NCI-H226 (cell line): ENCODE data around the gene TSC22D4.
"Not testable (repeated sequence)": the region's sequence is repeated elsewhere in the genome, so short reads cannot be mapped to it uniquely, and the experiment has no call there.

Experiments used
- DNase-seq: peaks from one replicate; pipeline ENCODE4 v3.0.0-alpha.2; 2015

TSC22D4 gene

DNA sequence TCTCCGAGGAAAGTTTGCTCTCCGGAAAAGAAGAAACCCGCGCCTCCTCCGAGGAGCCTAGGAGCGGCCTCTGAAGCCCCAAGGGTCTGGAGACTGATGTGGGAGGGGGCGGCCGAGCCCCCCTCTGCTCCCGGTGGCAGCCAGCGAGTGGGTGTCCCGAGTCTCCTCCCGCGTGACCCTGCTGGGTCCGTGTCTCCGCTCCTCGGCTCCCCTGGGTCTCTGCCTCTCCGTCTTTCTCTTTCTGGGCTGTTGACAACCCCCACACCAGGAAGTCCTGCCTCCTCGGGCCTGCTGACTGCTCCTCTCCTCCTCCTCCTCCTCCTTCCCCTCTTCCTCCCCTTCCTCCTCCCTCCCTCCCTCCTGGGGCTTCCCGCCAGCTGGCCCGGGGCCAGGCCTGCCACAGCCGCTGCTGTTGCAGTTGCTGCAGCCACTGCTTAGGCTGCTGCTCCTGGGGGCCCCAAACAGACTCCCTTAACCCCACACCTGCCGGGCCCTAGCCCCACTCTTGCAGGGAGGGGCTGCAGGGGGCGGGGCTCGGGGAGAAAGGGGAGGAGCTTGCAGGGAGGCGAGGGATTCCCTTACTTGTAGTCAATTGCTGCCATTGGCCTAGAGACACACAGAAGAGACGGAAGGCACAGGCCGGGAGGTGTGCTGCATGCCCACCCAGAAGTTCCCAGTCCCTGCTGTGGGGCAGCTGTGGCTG lies at the start of gene TSC22D4:
TSS of gene TSC22D4 (minus strand) at position 257 of the 703 bp plus-strand sequence. CDS start 1,176 bp downstream, outside the sequence.
- peak; percentile 88 for DNase-seq

DNA sequence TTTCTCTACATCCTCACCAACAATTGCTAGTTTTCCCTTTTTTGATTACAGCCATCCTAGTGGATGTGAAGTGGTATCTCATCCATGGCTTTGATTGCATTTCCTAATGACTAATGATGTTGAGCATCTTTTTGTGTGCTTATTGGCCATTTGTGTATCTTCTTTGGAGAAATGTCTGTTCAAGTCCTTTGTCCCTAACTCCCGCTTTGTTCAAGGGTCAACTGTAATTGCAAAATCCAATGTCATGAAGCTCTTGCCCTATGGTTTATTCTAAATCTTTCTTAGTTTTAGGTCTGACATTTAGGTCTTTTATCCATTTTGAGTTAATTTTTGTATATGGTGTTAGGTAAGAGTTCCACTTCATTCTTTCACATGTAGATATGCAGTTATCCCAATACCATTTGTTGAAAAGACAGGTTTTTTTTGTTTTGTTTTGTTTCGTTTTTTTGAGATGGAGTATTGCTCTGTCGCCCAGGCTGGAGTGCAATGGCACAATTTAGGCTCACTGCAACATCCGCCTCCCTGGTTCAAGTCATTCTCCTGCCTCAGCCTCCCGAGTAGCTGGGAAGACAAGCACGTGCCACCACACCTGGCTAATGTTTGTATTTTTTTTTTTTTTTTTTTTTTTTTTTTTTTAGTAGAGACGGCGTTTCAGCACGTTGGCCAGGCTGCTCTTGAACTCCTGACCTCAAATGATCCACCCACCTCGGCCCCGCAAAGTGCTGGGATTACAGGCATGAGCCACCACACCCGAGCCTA lies 49.3 kb upstream of the TSC22D4 start:
- not testable (repeated sequence) for DNase-seq

DNA sequence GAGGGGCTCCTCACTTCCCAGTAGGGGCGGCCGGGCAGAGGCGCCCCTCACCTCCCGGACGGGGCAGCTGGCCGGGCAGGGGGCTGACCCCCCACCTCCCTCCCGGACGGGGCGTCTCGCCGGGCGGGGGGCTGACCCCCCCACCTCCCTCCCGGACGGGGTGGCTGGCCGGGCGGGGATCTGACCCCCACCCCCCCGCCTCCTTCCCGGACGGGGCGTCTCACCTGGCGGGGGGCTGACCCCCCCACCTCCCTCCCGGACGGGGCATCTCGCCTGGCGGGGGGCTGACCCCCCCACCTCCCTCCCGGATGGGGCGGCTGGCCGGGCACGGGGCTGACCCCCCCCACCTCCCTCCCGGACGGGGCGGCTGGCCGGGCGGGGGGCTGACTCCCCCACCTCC lies 44.2 kb upstream of the TSC22D4 start:
- not testable (repeated sequence) for DNase-seq

DNA sequence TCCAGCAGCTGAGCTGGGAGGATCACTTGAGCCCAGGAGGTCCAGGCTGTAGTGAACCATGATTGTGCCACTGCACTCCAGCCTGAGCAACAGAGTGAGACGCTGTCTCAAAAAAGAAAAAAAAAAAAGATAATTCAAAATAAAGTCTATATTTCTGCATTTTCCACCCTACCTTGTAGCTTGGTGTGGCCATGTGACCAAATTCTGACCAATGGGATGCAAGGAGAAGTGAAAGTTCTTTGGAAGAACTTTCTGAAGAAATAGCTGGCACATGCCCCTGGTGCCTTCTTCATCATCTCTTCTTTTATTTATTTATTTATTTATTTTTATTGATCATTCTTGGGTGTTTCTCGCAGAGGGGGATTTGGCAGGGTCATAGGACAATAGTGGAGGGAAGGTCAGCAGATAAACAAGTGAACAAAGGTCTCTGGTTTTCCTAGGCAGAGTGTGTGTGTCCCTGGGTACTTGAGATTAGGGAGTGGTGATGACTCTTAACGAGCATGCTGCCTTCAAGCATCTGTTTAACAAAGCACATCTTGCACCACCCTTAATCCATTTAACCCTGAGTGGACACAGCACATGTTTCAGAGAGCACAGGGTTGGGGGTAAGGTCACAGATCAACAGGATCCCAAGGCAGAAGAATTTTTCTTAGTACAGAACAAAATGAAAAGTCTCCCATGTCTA lies 43.0 kb upstream of the TSC22D4 start:
- not testable (repeated sequence) for DNase-seq

DNA sequence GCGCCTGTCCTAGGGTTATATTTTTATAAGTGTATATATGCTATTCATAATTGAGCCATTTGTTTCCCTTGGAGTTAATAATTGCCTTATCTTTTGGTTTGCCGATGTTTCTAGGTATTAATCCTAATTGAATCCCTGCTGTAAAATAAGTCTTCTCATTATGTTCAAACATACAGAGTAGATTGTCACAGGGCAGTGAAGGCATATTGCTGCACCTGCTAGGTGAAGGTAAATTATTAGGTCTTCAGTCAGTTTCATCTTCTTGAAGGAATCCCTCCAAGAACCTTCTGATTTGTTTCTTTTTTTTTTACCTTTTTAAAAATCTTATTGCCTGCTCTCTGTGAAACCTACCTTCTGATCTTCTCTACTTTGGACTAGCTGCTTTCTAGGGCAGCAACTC lies 42.1 kb upstream of the TSC22D4 start:
- no peak for DNase-seq

DNA sequence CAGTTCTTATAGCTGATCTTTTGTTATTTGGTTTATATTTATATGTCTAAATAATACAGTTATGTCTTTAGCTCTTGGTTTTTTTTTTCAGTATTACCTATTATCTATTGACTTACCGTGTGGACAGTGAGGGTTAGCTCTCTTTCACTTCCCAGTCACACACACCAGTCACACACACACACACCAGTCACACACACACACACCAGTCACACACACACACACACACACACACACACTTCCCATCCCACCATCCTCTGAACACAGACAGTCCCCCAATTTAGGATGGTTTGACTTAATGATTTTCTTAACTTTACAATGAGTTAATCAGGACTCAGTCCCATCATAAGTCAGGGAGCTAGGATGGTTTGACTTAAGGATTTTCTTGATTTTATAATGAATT lies 41.1 kb upstream of the TSC22D4 start:
- DNase-seq = no peak

DNA sequence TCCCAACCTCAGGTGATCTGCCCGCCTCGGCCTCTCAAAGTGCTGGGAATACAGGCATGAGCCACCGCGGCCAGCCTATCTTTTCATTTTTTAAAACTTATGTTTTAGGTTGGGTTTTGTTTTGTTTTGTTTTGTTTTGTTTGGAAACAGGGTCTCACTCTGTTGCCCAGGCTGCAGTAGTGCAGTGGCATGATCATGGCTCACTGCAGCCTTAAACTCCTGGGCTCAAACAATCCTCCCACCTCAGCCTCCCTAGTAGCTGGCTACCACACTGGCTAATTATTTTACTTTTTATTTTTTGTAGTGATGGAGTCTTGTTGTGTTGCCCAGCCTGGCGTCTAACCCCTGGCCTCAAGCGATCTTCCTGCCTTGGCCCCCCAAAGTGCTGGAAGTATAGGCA lies 40.6 kb upstream of the TSC22D4 start:
- DNase-seq = no peak

DNA sequence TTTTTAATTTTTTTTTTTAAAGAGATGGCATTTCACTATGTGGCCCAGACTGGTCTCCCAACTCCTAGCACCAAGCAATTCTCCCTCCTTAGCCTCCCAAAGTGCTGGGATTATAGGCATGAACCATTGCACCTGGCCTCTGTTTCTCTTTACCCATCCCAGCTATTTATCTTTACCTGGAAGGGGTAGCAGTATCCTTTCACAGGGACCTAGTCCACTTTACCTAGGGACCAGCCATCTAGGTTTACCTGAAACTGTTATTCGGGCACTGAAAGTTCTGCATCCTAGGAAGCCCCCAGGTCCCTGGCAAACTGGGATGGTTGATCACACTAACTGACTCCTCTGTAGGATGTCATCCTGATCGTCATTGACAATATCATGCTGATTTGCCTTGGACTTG lies 38.3 kb upstream of the TSC22D4 start:
- no peak for DNase-seq

DNA sequence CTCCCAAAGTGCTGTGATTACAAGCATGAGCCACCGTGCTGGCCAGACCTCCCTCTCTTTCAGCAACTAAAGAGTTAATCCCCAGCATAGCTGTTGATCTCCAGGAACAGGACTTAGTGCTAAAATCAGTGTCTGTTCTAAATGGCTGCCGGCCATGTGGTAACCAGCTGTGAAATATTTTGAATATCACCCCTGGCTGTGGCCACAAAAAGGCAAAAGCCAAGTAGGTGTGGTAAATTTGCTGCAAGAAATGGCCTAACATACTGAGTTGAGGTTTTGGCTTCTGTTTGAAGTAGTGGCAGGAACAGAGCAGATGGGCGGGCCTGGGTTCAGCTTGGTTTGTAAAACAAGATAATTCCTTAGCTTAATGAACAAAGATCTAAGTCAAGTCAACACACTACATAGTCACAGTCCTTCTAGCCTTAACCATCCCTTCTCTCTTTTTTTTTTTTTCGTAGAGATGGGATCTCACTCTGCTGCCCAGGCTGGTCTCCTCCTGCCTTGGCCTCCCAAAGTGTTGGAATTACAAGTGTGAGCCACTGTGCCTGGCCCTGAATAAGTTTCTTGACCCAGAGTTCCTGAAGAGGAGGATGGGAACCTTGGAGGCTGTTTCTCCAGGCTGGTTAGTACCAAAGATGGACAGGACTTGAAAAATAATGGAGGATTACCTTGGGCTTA lies 37.3 kb upstream of the TSC22D4 start:
- peak; percentile 82 for DNase-seq

DNA sequence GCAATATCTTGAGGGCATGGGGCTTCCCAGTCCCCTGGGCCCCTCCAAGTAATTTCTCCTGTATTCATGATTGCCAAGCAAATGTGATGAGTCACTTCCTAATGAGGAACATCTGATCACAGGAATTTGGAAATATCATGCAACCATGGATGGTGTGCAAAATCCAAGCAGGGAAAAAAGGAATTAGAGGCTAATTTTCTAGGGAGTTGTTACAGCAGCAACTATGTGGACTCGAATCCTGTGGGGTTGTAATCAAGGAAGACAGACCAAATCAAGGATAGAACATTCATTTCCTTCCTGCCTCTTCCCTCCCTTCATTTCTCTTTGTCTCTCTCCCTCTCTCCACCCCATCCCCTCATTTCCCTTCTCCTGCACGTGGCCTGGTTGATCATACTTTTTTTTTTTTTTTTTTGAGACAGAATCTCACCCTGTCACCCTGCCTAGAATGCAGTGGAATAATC lies 36.1 kb upstream of the TSC22D4 start:
- DNase-seq = peak; percentile 51

DNA sequence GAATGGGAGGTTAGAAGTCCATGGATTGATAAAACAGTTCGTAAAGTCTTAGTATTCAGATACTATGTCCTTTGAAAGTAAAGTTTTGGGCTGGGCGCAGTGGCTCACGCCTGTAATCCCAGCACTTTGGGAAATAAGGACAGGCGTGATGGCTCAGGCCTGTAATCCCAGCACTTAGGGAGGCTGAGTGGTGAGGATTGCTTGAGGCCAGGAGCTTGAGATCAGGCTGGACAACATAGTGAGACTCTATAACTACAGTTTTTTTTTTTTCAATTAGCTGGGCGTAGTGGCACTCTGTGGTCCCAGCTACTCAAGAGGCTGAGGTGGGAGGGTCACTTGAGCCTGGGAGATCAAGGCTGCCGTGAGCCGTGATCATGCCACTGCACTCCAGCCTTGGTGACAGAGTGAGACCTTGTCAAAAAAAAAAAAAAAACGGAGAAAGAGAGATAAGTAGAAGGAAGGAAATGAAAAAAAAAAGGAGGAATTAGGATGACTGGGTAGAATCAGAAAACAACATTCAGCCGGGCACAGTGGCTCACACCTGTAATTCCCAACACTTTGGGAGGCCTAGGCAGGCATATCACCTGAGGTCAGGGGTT lies 34.3 kb upstream of the TSC22D4 start:
- DNase-seq = no peak

DNA sequence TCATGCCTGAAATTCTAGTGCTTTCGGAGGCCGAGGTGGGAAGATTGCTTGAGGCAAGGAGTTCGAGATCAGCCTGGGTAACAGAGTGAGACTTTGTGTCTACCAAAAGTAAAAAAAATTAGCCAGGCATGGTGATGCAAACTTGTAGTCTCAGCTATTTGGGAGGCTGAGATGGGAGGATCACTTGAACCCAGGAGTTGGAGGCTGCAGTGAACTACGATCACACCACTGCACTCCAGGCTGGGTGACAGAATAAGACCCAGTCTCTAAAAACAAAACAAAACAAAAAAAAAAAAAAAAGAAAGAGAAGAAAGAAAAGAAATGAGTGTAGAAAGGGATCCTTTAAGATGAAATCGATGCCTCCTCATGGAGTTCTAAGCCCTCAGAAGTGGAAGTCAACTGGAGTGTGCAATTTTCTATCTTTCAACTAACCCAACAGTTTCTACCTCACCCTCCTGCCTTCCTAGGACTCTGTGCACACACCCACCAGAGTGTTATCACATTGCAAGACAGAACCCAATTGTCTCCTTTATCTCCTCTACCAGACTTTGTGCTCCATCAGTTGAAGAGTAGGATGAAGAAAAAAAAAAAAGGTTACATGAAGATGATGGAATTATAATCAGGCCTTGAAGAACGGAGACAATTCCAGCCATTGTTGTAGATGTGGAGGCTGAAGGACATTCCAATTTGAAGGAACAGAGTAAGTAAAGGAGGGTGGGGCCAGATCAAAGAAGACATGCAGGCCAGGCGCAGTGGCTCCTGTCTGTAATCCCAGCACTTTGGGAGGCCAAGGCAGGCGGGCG lies 31.6 kb upstream of the TSC22D4 start:
- DNase-seq = no peak

DNA sequence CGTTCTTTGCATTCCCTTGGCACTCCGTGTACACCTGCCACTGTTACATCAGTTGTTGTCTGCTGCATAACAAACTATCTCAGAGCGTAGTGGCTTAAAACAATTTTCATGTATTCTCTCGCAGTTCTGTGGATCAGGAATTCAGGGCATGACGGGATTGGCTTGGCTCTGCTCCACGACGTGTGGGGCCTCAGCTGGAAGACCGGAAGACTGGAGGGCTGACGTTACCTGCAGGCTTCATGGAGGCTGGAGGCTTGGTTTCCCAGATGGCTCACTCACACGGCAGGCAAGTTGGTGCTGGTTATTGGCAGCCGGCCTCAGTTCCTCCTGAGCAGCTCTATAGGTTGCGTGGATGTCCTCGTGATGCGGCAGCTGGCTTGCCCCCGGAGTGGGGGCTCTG lies 30.2 kb upstream of the TSC22D4 start:
- peak; percentile 95 for DNase-seq

DNA sequence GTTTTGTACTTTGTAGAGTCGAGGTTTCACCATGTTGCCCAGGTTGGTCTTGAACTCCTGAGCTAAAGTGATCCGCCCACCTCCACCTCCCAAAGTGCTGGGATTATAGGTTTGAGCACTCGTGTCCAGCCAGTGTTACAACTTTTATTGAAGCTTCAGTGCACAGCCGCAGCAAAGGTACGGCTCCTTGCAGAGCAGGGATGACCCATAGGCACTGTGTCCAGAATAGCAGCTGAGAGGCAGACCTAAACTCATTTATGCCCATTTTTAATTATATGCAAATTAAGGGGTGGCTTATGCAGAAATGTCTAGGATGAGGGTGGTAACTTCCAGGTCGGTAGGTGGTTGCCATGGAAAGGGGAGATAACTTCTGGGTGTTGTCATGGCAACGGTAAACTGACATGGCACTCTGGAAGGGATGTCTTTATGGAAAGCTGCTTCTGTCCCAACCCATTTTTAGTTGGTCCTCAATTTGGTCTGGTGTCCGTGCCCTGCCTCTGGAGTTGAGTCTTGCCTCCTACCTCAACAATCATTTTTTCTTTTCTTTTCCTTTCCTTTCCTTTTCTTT lies 27.4 kb upstream of the TSC22D4 start:
- no peak for DNase-seq

DNA sequence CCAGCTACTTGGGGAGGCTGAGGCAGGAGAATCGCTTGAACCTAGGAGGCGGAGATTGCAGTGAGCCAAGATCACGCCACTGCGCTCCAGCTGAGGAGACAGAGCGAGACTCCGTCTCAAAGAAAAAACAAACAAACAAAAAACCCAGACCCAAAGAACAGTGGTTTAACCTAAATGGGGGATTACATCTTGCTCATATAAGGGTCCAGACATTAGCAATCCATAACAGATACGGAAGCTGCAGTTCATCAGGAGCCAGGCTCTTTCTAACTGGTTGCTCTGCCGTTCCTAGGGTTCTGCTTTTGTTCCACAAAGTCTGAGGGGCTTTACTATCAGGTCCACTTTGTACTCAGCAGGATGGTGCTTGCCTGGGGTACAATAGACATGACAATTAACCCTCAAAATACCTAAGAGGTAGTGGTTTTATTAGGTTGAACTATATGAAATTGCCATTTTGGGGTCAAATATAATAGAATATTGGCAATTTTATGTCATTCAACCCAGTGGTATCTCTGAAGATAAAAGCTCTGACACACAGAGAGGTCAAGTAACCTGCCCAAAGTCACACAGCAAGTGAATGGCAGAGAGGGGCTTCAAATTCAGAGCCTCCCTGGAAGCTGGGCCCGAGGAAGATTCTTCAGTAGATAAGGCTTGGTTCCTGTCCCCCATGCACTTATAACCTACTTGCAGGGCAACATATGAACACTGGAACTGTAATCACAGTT lies 26.0 kb upstream of the TSC22D4 start:
- DNase-seq = no peak

DNA sequence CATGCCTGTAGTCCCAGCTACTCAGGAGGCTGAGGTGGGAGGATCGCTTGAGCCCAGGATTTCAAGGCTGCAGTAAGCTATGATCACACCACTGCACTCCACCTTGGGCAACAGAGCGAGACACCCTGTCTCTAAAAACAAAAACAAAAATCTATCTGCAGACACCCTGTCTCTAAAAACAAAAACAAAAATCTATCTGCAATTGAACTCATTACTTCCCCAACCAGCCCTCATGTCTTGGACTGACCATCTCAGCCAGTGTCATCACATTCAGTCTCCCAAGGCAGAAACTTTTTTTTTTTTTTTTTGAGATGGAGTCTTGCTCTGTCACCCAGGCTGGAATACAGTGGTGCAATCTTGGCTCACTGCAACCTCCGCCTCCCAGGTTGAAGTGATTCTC lies 25.0 kb upstream of the TSC22D4 start:
- DNase-seq = peak; percentile 15

DNA sequence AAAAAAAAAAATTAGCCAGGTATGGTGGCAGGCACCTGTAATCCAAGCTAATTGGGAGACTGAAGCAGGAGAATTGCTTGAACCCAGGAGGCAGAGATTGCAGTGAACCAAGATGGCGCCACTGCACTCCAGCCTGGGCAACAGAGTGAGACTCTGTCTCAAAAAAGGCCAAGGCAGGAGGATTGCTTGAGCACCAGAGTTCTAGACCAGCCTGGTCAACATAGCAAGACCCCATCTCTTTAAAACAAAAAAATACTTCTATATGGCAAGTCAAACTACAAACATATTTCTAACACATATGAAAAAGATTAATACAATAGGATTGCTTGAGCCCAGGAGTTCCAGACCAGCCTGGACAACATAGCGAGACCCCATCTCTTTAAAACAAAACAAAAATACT lies 21.7 kb upstream of the TSC22D4 start:
- not testable (repeated sequence) for DNase-seq

DNA sequence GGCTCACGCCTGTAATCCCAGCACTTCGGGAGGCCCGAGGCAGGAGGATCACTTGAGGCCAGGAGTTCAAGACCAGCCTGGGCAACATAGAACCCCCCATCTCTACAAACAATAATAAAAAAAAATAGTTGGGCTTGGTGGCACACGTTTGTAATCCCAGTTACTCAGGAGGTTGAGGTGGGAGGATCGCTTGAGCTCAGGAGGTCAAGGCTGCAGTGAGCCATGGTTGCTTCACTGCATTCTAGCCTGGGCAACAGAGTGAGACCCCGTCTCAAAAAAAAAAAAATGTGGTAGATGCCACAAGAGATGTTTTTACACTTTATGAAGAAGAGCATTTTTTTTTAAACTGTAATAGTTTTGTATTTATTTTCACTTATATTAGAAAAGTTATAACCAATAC lies 17.5 kb upstream of the TSC22D4 start:
- no peak for DNase-seq

DNA sequence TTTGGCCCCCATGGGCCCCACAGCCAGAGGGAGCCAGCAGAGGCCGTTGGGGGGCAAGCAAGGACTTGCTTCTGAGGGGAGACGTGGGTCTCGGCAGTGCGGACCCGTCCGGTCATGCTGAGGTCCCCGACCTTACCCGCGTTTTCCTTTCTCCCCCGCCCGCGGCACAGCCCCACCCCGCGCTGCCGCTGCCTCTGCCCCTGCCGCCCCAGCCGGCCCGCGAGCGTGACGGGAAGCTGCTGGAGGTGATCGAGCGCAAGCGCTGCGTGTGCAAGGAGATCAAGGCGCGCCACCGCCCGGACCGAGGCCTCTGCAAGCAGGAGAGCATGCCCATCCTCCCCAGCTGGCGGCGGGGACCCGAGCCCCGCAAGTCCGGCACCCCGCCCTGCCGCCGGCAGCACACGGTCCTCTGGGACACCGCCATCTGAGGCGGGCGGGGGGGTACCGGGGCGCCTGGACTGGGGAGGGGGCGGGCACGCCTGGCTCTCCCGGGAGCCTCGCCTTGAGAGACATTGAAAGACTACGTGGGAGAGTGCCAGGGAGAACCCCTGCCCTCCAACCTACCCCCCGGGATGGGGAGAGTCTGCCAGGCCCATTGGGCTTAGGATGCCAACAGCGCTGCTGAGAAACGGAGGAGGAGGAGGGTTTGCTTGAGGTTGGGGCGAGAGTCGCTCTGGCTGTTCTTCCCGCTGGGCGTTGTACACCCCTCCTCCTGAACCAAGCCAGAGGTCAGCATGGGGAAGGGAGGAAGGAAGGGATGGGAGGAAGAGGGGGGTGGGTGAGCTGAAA lies 14.7 kb upstream of the TSC22D4 start:
- no peak for DNase-seq
